ENCODE results near the gene AKR1D1.

DNA sequence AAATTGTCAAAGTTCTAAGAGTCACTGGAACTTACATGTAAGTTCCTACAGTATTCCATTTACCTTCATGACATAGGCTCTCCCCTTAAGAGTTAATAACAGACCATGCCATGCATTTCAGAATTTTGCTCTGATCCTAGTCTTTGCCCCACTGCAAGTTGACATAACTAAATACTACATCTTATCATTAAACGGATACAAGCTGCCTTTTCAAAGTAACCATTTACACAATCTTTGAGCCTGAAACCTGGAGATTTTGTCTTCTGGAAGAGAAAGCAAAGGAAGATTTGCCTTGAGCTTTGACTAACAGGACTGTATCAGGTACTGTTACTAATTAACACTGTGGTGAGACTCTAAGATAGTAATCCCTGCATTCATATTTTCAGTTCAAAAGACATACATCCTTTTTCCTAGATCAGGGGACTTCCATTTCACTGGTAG, 9.3 kb upstream of the AKR1D1 start:
- no peak for TF ChIP-seq EZH2 (IDR thresholded peaks at IDR 0.05; ENCODE audit: low read length, unreplicated experiment)
- TF ChIP-seq, protein P1, sequence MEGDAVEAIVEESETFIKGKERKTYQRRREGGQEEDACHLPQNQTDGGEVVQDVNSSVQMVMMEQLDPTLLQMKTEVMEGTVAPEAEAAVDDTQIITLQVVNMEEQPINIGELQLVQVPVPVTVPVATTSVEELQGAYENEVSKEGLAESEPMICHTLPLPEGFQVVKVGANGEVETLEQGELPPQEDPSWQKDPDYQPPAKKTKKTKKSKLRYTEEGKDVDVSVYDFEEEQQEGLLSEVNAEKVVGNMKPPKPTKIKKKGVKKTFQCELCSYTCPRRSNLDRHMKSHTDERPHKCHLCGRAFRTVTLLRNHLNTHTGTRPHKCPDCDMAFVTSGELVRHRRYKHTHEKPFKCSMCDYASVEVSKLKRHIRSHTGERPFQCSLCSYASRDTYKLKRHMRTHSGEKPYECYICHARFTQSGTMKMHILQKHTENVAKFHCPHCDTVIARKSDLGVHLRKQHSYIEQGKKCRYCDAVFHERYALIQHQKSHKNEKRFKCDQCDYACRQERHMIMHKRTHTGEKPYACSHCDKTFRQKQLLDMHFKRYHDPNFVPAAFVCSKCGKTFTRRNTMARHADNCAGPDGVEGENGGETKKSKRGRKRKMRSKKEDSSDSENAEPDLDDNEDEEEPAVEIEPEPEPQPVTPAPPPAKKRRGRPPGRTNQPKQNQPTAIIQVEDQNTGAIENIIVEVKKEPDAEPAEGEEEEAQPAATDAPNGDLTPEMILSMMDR (conservative IDR thresholded peaks at IDR 0.05; ENCODE audit: low read depth, low read length), result no peak
- no peak for TF ChIP-seq EZH2phosphoT487 (IDR thresholded peaks at IDR 0.05; ENCODE audit: borderline replicate concordance, low read length)
